ENCODE results near the gene LRRFIP2. TPM values are rescaled to one million over a fixed set of nuclear protein-coding genes. Genes with fewer than 3 reads are reported as not detected.
"Not testable (repeated sequence)": the region's sequence is repeated elsewhere in the genome, so short reads cannot be mapped to it uniquely, and the experiment has no call there.

LRRFIP2 gene
- total RNA-seq, 1 donor from 2014 or later = 60.1 TPM

GRCh38 chr3:37149257-37149656 lies 25.1 kb downstream of the LRRFIP2 start:
- intact Hi-C loops (cut with DNase I) = no loop called here
- DNase-seq (ENCODE audit: low spot score) (no peak), ATAC-seq (no peak)

GRCh38 chr3:37148208-37148607 lies 26.2 kb downstream of the LRRFIP2 start:
- ATAC-seq (no peak), DNase-seq (ENCODE audit: low spot score) (no peak)
- intact Hi-C loops (cut with DNase I) = no loop called here

- no peak for ATAC-seq
- intact Hi-C loops (cut with DNase I) = no loop called here
Measured at GRCh38 chr3:37147666-37148065, 26.7 kb downstream of the LRRFIP2 start.

GRCh38 chr3:37146927-37147326 lies 27.5 kb downstream of the LRRFIP2 start:
- intact Hi-C loops (cut with DNase I); ATAC-seq; DNase-seq (ENCODE audit: low spot score): not testable (repeated sequence)

More at GRCh38 chr3:37147666-37148065, 26.7 kb downstream of the LRRFIP2 start:
- no peak for DNase-seq (ENCODE audit: low spot score)

GRCh38 chr3:37145611-37146010 lies 28.8 kb downstream of the LRRFIP2 start:
- ATAC-seq (peak; percentile 72), DNase-seq (ENCODE audit: low spot score) (no peak)
- intact Hi-C loops (cut with DNase I) = no loop called here

- intact Hi-C loops (cut with DNase I) = no loop called here
- DNase-seq (ENCODE audit: low spot score) (no peak), ATAC-seq (no peak)
Measured at GRCh38 chr3:37144806-37145205, 29.6 kb downstream of the LRRFIP2 start.

GRCh38 chr3:37143821-37144220 lies 30.6 kb downstream of the LRRFIP2 start:
- DNase-seq (ENCODE audit: low spot score) (no peak), ATAC-seq (no peak)
- intact Hi-C loops (cut with DNase I) = no loop called here

- ATAC-seq (no peak), DNase-seq (ENCODE audit: low spot score) (no peak)
- intact Hi-C loops (cut with DNase I) = no loop called here
Measured at GRCh38 chr3:37141676-37142075, 32.7 kb downstream of the LRRFIP2 start.

- DNase-seq (ENCODE audit: low spot score) = no peak
- intact Hi-C loops (cut with DNase I) = no loop called here
- no peak for ATAC-seq
Measured at GRCh38 chr3:37140899-37141541, 33.4 kb downstream of the LRRFIP2 start.

GRCh38 chr3:37139567-37140052 lies 34.8 kb downstream of the LRRFIP2 start:
- ATAC-seq (no peak), DNase-seq (ENCODE audit: low spot score) (no peak)
- intact Hi-C loops (cut with DNase I) = no loop called here

- intact Hi-C loops (cut with DNase I) = no loop called here
- ATAC-seq (no peak), DNase-seq (ENCODE audit: low spot score) (no peak)
Measured at GRCh38 chr3:37138816-37139215, 35.6 kb downstream of the LRRFIP2 start.

- intact Hi-C loops (cut with DNase I) = no loop called here
- no peak for ATAC-seq
- no peak for DNase-seq (ENCODE audit: low spot score)
Measured at GRCh38 chr3:37137516-37137915, 36.9 kb downstream of the LRRFIP2 start.

- no peak for ATAC-seq
- no peak for DNase-seq (ENCODE audit: low spot score)
- intact Hi-C loops (cut with DNase I) = no loop called here
Measured at GRCh38 chr3:37136067-37136466, 38.3 kb downstream of the LRRFIP2 start.

- no peak for ATAC-seq
- intact Hi-C loops (cut with DNase I) = no loop called here
Measured at GRCh38 chr3:37135561-37135960, 38.8 kb downstream of the LRRFIP2 start.

GRCh38 chr3:37132334-37132733 lies 42.0 kb downstream of the LRRFIP2 start:
- intact Hi-C loops (cut with DNase I) = no loop called here
- no peak for ATAC-seq
- no peak for DNase-seq (ENCODE audit: low spot score)

More at GRCh38 chr3:37135561-37135960, 38.8 kb downstream of the LRRFIP2 start:
- no peak for DNase-seq (ENCODE audit: low spot score)

- intact Hi-C loops (cut with DNase I) = no loop called here
- ATAC-seq (no peak), DNase-seq (ENCODE audit: low spot score) (no peak)
Measured at GRCh38 chr3:37131860-37132144, 42.6 kb downstream of the LRRFIP2 start.

GRCh38 chr3:37130984-37131859 lies 43.2 kb downstream of the LRRFIP2 start:
- no peak for ATAC-seq
- intact Hi-C loops (cut with DNase I) = no loop called here
- no peak for DNase-seq (ENCODE audit: low spot score)

GRCh38 chr3:37130448-37130847 lies 43.9 kb downstream of the LRRFIP2 start:
- no peak for DNase-seq (ENCODE audit: low spot score)
- intact Hi-C loops (cut with DNase I) = no loop called here
- ATAC-seq = no peak

GRCh38 chr3:37129871-37130270 lies 44.5 kb downstream of the LRRFIP2 start:
- DNase-seq (ENCODE audit: low spot score) = no peak
- intact Hi-C loops (cut with DNase I) = no loop called here
- no peak for ATAC-seq

- DNase-seq (ENCODE audit: low spot score) = no peak
- intact Hi-C loops (cut with DNase I) = no loop called here
- ATAC-seq = no peak
Measured at GRCh38 chr3:37127340-37127739, 47.0 kb downstream of the LRRFIP2 start.
